SK-N-SH (cell line): ENCODE results near the gene AHCY.

Experiments
- EP300 ChIP-seq, 2 experiments: IDR thresholded peaks; 2 replicates each; pipeline versions ENCODE4 v1.4.0 to v1.6.1; 2012; ENCODE audit warnings: borderline replicate concordance in 1 of 2, low read depth in 1 of 2, low read length in 1 of 2
- GABPA ChIP-seq: IDR thresholded peaks from 2 replicates; pipeline ENCODE4 v1.4.0; 2012; ENCODE audit warnings: low read depth, mild to moderate bottlenecking
- GATA2 ChIP-seq: sonication (generic); formaldehyde crosslinking; IDR thresholded peaks from 2 replicates; pipeline ENCODE4 v1.5.0; 2020; ENCODE audit warnings: mild to moderate bottlenecking, missing genetic modification reagents
- JUND ChIP-seq: IDR thresholded peaks from 2 replicates; pipeline ENCODE4 v1.4.0; 2012
- NFIC ChIP-seq: IDR thresholded peaks from 2 replicates; pipeline ENCODE4 v1.4.0; 2012; ENCODE audit warnings: borderline replicate concordance
- RAD21 ChIP-seq: IDR thresholded peaks from 2 replicates; pipeline ENCODE4 v1.6.1; 2012; ENCODE audit warnings: mild to moderate bottlenecking, low read length
- RXRA ChIP-seq: IDR thresholded peaks from 2 replicates; pipeline ENCODE4 v1.4.0; 2012; ENCODE audit warnings: low read depth, mild to moderate bottlenecking, borderline replicate concordance
- SIN3A ChIP-seq: IDR thresholded peaks from 2 replicates; pipeline ENCODE4 v1.6.1; 2012; ENCODE audit warnings: low read depth, mild to moderate bottlenecking, low read length, moderate library complexity, borderline replicate concordance
- SMC3 ChIP-seq: IDR thresholded peaks from 2 replicates; pipeline ENCODE4 v1.6.1; 2012; ENCODE audit warnings: low read depth, low read length, improper control_type of control experiment
- TF ChIP-seq, protein P1 (sequence below): fragments of 200-600 bp; sonication (generic); IDR thresholded peaks from 2 replicates; pipeline ENCODE4 v1.6.1; 2017; ENCODE audit warnings: antibody characterized with exemption, mild to moderate bottlenecking, moderate library complexity

DNA sequence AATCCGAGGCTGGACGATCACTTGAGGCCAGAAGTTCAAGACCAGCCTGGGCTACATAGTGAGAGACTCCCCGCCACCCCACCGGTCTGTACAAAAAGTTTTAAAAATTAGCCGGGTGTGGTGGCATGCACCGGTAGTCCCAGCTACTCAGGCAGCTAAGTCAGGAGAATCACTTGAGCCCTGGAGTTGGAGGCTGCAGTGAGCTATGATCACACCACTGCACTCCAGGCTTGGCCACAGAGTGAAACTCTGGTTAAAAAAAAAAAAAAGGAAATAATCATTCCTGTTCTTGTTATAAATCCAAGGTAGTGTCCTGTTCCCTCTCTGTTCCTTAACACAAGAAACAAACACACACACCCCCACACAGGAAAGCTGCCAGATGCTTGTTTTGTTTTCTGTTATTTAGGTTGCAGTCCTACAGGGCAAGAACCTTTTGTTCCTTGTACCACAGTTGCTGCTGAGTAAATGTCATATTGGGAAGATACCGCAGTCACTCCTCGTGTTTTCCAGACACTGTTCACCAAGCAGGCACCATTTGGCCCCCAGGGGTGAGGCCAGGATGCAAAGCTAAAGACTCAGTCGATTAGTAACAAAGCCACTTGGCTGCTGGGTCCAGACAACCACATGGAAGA lies 33.0 kb downstream of the AHCY start:
- TF ChIP-seq GABPA (no peak), JUND (no peak), SIN3A (no peak), RAD21 (no peak), NFIC (no peak), EP300 (IDR thresholded peaks at IDR 0.05; ENCODE audit: borderline replicate concordance in 1 of 2, low read depth in 1 of 2, low read length in 1 of 2) (no peak), RXRA (no peak), GATA2 (no peak), SMC3 (no peak)
- TF ChIP-seq, protein P1, sequence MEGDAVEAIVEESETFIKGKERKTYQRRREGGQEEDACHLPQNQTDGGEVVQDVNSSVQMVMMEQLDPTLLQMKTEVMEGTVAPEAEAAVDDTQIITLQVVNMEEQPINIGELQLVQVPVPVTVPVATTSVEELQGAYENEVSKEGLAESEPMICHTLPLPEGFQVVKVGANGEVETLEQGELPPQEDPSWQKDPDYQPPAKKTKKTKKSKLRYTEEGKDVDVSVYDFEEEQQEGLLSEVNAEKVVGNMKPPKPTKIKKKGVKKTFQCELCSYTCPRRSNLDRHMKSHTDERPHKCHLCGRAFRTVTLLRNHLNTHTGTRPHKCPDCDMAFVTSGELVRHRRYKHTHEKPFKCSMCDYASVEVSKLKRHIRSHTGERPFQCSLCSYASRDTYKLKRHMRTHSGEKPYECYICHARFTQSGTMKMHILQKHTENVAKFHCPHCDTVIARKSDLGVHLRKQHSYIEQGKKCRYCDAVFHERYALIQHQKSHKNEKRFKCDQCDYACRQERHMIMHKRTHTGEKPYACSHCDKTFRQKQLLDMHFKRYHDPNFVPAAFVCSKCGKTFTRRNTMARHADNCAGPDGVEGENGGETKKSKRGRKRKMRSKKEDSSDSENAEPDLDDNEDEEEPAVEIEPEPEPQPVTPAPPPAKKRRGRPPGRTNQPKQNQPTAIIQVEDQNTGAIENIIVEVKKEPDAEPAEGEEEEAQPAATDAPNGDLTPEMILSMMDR = no peak
